ENCODE results near the gene DIP2B. TPM values are rescaled to one million over a fixed set of nuclear protein-coding genes. Genes with fewer than 3 reads are reported as not detected.

DIP2B gene
- total RNA-seq, 1 donor from 2014 or later, result 37.1 TPM

DNA sequence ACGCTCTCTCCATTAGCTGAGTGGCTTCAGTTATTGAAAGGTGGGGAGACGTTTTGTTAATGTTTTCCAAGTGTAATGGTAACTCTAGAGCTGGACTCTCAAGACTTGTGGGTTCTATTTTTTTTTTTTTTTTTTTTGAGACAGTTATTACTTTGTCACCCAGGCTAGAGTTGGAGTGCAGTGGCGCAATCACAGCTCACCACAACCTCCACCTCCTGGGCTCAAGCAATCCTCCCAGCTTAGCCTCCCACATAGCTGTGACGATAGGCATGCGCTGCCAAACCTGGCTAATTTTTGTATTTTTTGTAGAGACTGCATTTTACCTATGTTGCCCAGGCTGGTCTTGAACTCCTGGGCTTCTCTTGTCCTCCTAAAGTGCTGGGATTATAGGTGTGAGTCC lies 285.3 kb downstream of the DIP2B start:
- H3K4me1 ChIP-seq, result no peaks in the 10 kb centered on the region
- no peaks in the 10 kb centered on the region for H3F3A ChIP-seq (ENCODE audit: low read depth)
- DNase-seq (ENCODE audit: low spot score), result no peak
- H2AFZ ChIP-seq (replicated peaks), result no peak overlapping the region
- no peak overlapping the region for H3K4me3 Mint-ChIP-seq
- no peak overlapping the region for H3K27ac Mint-ChIP-seq
- no peak overlapping the region for H3K9ac ChIP-seq
- no peaks in the 10 kb centered on the region for H3K9me3 ChIP-seq (ENCODE audit: low read depth)
- H3K27me3 ChIP-seq, result no peaks in the 10 kb centered on the region
- no peak overlapping the region for H3K27ac ChIP-seq
- peaks cover 32% of the 10 kb centered on the region for H3K36me3 Mint-ChIP-seq
- H3K27me3 Mint-ChIP-seq (ENCODE audit: insufficient read depth, low read depth), result no peaks in the 10 kb centered on the region
- TF ChIP-seq EZH2 (IDR thresholded peaks at IDR 0.05) (no peak), EZH2phosphoT487 (IDR thresholded peaks at IDR 0.05) (no peak)
- TF ChIP-seq, protein P1, sequence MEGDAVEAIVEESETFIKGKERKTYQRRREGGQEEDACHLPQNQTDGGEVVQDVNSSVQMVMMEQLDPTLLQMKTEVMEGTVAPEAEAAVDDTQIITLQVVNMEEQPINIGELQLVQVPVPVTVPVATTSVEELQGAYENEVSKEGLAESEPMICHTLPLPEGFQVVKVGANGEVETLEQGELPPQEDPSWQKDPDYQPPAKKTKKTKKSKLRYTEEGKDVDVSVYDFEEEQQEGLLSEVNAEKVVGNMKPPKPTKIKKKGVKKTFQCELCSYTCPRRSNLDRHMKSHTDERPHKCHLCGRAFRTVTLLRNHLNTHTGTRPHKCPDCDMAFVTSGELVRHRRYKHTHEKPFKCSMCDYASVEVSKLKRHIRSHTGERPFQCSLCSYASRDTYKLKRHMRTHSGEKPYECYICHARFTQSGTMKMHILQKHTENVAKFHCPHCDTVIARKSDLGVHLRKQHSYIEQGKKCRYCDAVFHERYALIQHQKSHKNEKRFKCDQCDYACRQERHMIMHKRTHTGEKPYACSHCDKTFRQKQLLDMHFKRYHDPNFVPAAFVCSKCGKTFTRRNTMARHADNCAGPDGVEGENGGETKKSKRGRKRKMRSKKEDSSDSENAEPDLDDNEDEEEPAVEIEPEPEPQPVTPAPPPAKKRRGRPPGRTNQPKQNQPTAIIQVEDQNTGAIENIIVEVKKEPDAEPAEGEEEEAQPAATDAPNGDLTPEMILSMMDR (IDR thresholded peaks at IDR 0.05), result no peak
- H3K79me2 ChIP-seq (ENCODE audit: low read depth), result peaks cover 3% of the 10 kb centered on the region
- no peak overlapping the region for H3K4me2 ChIP-seq
- H3K4me1 Mint-ChIP-seq, result no peaks in the 10 kb centered on the region
- no peak overlapping the region for H3K4me3 ChIP-seq
- H4K20me1 ChIP-seq (ENCODE audit: low read depth), result no peaks in the 10 kb centered on the region
- no peaks in the 10 kb centered on the region for H3K36me3 ChIP-seq
- H3K9me3 Mint-ChIP-seq, result peaks cover 12% of the 10 kb centered on the region

Small RNAs within 50 kb of the gene (small RNA-seq; reads per million reads assigned to genes)
- gene RF00019, result not detected
- not detected for gene RNU6-238P
- gene RNU6-769P, result not detected

Other genes with a start within 250 kb of the DIP2B start
- gene LIMA1, start 221.5 kb upstream of the DIP2B start, total RNA-seq (ENCODE audit: low replicate concordance), result 19.1 and 25.0 TPM in 2 replicates
- not detected in 2 replicates for gene FAM186A, start 108.4 kb upstream of the DIP2B start, total RNA-seq (ENCODE audit: low replicate concordance)
- 36.4 and 88.4 TPM in 2 replicates for gene LARP4, start 104.1 kb upstream of the DIP2B start, total RNA-seq (ENCODE audit: low replicate concordance)

Measured in neural progenitor cell (in vitro differentiated cells).